Lower leg skin (tissue), 4 donors: ENCODE data around the gene PTPRN2. TPM values are rescaled to one million over a fixed set of nuclear protein-coding genes. Genes with fewer than 3 reads are reported as not detected.

Experiments used
- DNase-seq, 2 donors: peaks; one replicate each; pipeline ENCODE4 v3.0.0-alpha.2; 2019; ENCODE audit warnings: low spot score in 2 of 2
- H3K4me3 ChIP-seq: fragments of 200-600 bp; sonication (generic); 2 replicates; pipeline ENCODE4 v1.5.1; 2017; ENCODE audit warnings: mild to moderate bottlenecking, low read depth; ENCODE audit not compliant: poor library complexity, severe bottlenecking
- CTCF ChIP-seq, 3 donors: fragments of 450-650 bp; IDR thresholded peaks; one replicate each; pipeline ENCODE4 v1.5.1; 2016; ENCODE audit warnings: antibody characterized with exemption in 3 of 3, mild to moderate bottlenecking in 3 of 3, moderate library complexity in 2 of 3
- POLR2A ChIP-seq, 2 donors: fragments of 450-650 bp; IDR thresholded peaks; one replicate each; pipeline ENCODE4 v1.6.1; 2016 to 2017; ENCODE audit warnings: antibody characterized with exemption in 2 of 2, mild to moderate bottlenecking in 1 of 2, moderate library complexity in 1 of 2
- WGBS, 2 donors: methylation state at CpG; one replicate each; pipeline ENCODE4 v1.1.5; 2018; 5-methylcytosine and 5-hydroxymethylcytosine counted together
- intact Hi-C: fragments of 100-400 bp; cut with DNase I; formaldehyde crosslinking; loops from one replicate; pipeline ENCODE4 v1.15.0; 2023; ENCODE audit warnings: low total_unique reads
- total RNA-seq, 4 donors: library from RNA; depleted of rRNA; stranded (reverse); fragments of >200 nt; gene quantifications; one replicate each; pipeline ENCODE4 v1.1.0, GENCODE V29; 2016

PTPRN2 gene
- total RNA-seq, 4 donors from 2014 or later = 0.11 to 1.6 (median 0.92) TPM

GRCh38 chr7:158247758-158248487, 339.7 kb downstream of the PTPRN2 start:
- DNase-seq = peak in 1 of 2 donors; percentile 40
- H3K4me3 ChIP-seq = no peak overlapping the region
- WGBS, 2 donors = 77 to 78% methylated on average over 14 of the region's 14 CpGs
- intact Hi-C loops = no loop called here
- TF ChIP-seq POLR2A (IDR thresholded peaks at IDR 0.05) (no peak), CTCF (IDR thresholded peaks at IDR 0.05) (no peak)

GRCh38 chr7:158246960-158247673, 340.5 kb downstream of the PTPRN2 start:
- WGBS, 2 donors = 83 to 87% methylated on average over 27 to 28 of the region's 28 CpGs
- intact Hi-C loops = no loop called here
- TF ChIP-seq CTCF (IDR thresholded peaks at IDR 0.05) = no peak
- no peak for TF ChIP-seq POLR2A (IDR thresholded peaks at IDR 0.05)
- no peak overlapping the region for H3K4me3 ChIP-seq
- peak; percentile 2 to 70 for DNase-seq

GRCh38 chr7:158246272-158246959, 341.2 kb downstream of the PTPRN2 start:
- 86 to 89% methylated on average over 24 of the region's 24 CpGs for WGBS, 2 donors
- no peak for TF ChIP-seq POLR2A (IDR thresholded peaks at IDR 0.05)
- no peak for TF ChIP-seq CTCF (IDR thresholded peaks at IDR 0.05)
- no peak overlapping the region for H3K4me3 ChIP-seq
- intact Hi-C loops = no loop called here
- DNase-seq = peak in 1 of 2 donors; percentile 42

GRCh38 chr7:158245724-158246041, 341.9 kb downstream of the PTPRN2 start:
- WGBS, 2 donors = 94 to 97% methylated on average over 12 of the region's 12 CpGs
- intact Hi-C loops = no loop called here
- H3K4me3 ChIP-seq = no peak overlapping the region
- TF ChIP-seq POLR2A (IDR thresholded peaks at IDR 0.05) (no peak), CTCF (IDR thresholded peaks at IDR 0.05) (no peak)
- DNase-seq = peak in 1 of 2 donors; percentile 61

- WGBS, 2 donors = 93% methylated on average over 35 to 40 of the region's 40 CpGs
- intact Hi-C loops = no loop called here
- no peak overlapping the region for H3K4me3 ChIP-seq
- DNase-seq = peak in 1 of 2 donors; percentile 68
- no peak for TF ChIP-seq POLR2A (IDR thresholded peaks at IDR 0.05)
- no peak for TF ChIP-seq CTCF (IDR thresholded peaks at IDR 0.05)
These were observed 342.5 kb downstream of the PTPRN2 start for GRCh38 chr7:158244873-158245723.
